ENCODE data around the gene CAPN3.

Gene CAPN3

GRCh38 chr15:42457445-42458442, 98.4 kb downstream of the CAPN3 start:
- DNase-seq: no peak

GRCh38 chr15:42461261-42461660, 102.0 kb downstream of the CAPN3 start:
- DNase-seq: no peak
